NCI-H187 (cell line): ENCODE results near the gene RHBDF1.
A peak's percentile ranks its signal among the peaks of the same experiment; 100 is the strongest.

Source experiments
- DNase-seq, 2 experiments: peaks; one replicate each; lab custom pipeline; 2025; lab: John Stamatoyannopoulos, UW

RHBDF1 gene

GRCh38 chr16:74747-75334, 2.4 kb upstream of the RHBDF1 start:
- no peak for DNase-seq

GRCh38 chr16:74051-74746, 1.8 kb upstream of the RHBDF1 start:
- DNase-seq, result no peak

GRCh38 chr16:71540-72401, 660 bp downstream of the RHBDF1 start:
- DNase-seq, result no peak

GRCh38 chr16:71210-71539, 1.3 kb downstream of the RHBDF1 start:
- no peak for DNase-seq

GRCh38 chr16:69181-69580, 3.2 kb downstream of the RHBDF1 start:
- DNase-seq, result no peak

GRCh38 chr16:67884-68789, 4.3 kb downstream of the RHBDF1 start:
- no peak for DNase-seq

- no peak for DNase-seq
Measured at GRCh38 chr16:67183-67791, 5.1 kb downstream of the RHBDF1 start.

- DNase-seq, result no peak
Measured at GRCh38 chr16:66309-67182, 5.9 kb downstream of the RHBDF1 start.

- peak; percentile 69 to 72 for DNase-seq
Measured at GRCh38 chr16:65745-66144, 6.7 kb downstream of the RHBDF1 start.

GRCh38 chr16:64914-65255, 7.5 kb downstream of the RHBDF1 start:
- DNase-seq, result no peak

- DNase-seq, result peak; percentile 29 to 47
Measured at GRCh38 chr16:63998-64913, 8.2 kb downstream of the RHBDF1 start.

- DNase-seq, result no peak
Measured at GRCh38 chr16:63466-63865, 9.0 kb downstream of the RHBDF1 start.

- no peak for DNase-seq
Measured at GRCh38 chr16:62968-63391, 9.5 kb downstream of the RHBDF1 start.

- DNase-seq, result no peak
Measured at GRCh38 chr16:62283-62967, 10.0 kb downstream of the RHBDF1 start.

- no peak for DNase-seq
Measured at GRCh38 chr16:61879-62281, 10.6 kb downstream of the RHBDF1 start.

- no peak for DNase-seq
Measured at GRCh38 chr16:60929-61878, 11.2 kb downstream of the RHBDF1 start.

- no peak for DNase-seq
Measured at GRCh38 chr16:60166-60565, 12.3 kb downstream of the RHBDF1 start.
